Endothelial cell of umbilical vein (primary cell): ENCODE data around the gene CD163. TPM values are rescaled to one million over a fixed set of nuclear protein-coding genes. Genes with fewer than 3 reads are reported as not detected.

Experiments
- BruUV-seq: library from RNA; stranded (reverse); fragments of 400-500 nt; replicated peaks from 2 replicates; lab custom pipeline; 2021; lab: Mats Ljungman, UMichigan
- CTCF ChIA-PET: fragments of 300-600, 350-600 bp; sonication (Branson Sonifier 250); formaldehyde crosslinking; loops from one replicate; lab custom pipeline; 2021; ENCODE audit warnings: antibody characterized with exemption, inconsistent platforms; lab: Charles Lee
- POLR2A ChIA-PET: fragments of 300-600, 350-600 bp; sonication (Branson Sonifier 250); formaldehyde crosslinking; loops from one replicate; lab custom pipeline; 2021; ENCODE audit warnings: antibody characterized with exemption, inconsistent platforms; lab: Charles Lee
- DNase-seq: peaks from one replicate; pipeline ENCODE4 v3.0.0-alpha.2; 2011; ENCODE audit warnings: low read depth, low spot score
- FAIRE-seq: peaks from 2 replicates; lab custom pipeline; 2011; peaks lifted over from hg19 to GRCh38; lab: Jason Lieb, UNC
- H2AFZ ChIP-seq: 2 replicates; pipeline ENCODE4 v1.6.0; 2012; ENCODE audit warnings: low read depth, low read length, control low read depth, inconsistent platforms
- H3K27ac ChIP-seq: 2 replicates; pipeline ENCODE4 v1.5.1; 2011; ENCODE audit warnings: low read depth, mild to moderate bottlenecking, control low read depth, low read length, moderate library complexity; ENCODE audit not compliant: insufficient read depth
- H3K27me3 ChIP-seq, 2 experiments: 2 replicates each; pipeline versions ENCODE4 v1.6.0 to v1.6.1; 2011; ENCODE audit warnings: low read length in 2 of 2, mixed read lengths in 1 of 2; ENCODE audit not compliant: control insufficient read depth in 2 of 2, insufficient read depth in 2 of 2
- H3K36me3 ChIP-seq, 2 experiments: 2 replicates in 1 of 2; 3 replicates in 1 of 2; pipeline ENCODE4 v1.5.1; 2011; ENCODE audit warnings: low read length in 2 of 2, mild to moderate bottlenecking in 1 of 2, moderate library complexity in 1 of 2; ENCODE audit not compliant: control insufficient read depth in 2 of 2, insufficient read depth in 2 of 2; ENCODE audit errors: extremely low read depth in 1 of 2
- H3K4me1 ChIP-seq: 3 replicates; pipeline ENCODE4 v1.5.1; 2011; ENCODE audit warnings: mild to moderate bottlenecking, low read length; ENCODE audit not compliant: control insufficient read depth, insufficient read depth; ENCODE audit errors: extremely low read depth
- H3K4me2 ChIP-seq: 2 replicates; pipeline ENCODE4 v1.6.1; 2011; ENCODE audit warnings: low read length, control low read depth, mixed read lengths; ENCODE audit not compliant: insufficient read depth
- H3K4me3 ChIP-seq, 3 experiments: fragments of 200-600 bp in 1 of 3; sonication (generic), shearing (Covaris generic) in 1 of 3; replicated peaks in 1 of 3; 2 replicates each; pipeline ENCODE4 v1.5.1; 2011 to 2016; ENCODE audit warnings: control low read depth in 3 of 3, low read length in 3 of 3, mild to moderate bottlenecking in 2 of 3, inconsistent platforms in 1 of 3, low read depth in 1 of 3, moderate library complexity in 1 of 3; ENCODE audit not compliant: insufficient read depth in 1 of 3
- H3K79me2 ChIP-seq: 2 replicates; pipeline ENCODE4 v1.6.0; 2012; ENCODE audit warnings: low read length, inconsistent platforms; ENCODE audit not compliant: control insufficient read depth, insufficient read depth
- H3K9ac ChIP-seq: replicated peaks from 2 replicates; pipeline ENCODE3; 2011; ENCODE audit warnings: low read length, control low read depth; ENCODE audit not compliant: insufficient read depth; ENCODE audit errors: extremely low read depth
- H3K9me1 ChIP-seq: replicated peaks from 3 replicates; pipeline ENCODE4 v1.6.0; 2011; ENCODE audit warnings: mild to moderate bottlenecking, low read length; ENCODE audit not compliant: control insufficient read depth, insufficient read depth; ENCODE audit errors: extremely low read depth
- H3K9me3 ChIP-seq: replicated peaks from 2 replicates; pipeline ENCODE4 v1.5.1; 2012; ENCODE audit warnings: low read length, inconsistent platforms; ENCODE audit not compliant: control insufficient read depth, insufficient read depth
- H4K20me1 ChIP-seq: replicated peaks from 2 replicates; pipeline ENCODE3; 2011; ENCODE audit warnings: mild to moderate bottlenecking, low read length; ENCODE audit not compliant: control insufficient read depth, insufficient read depth; ENCODE audit errors: extremely low read depth
- CTCF ChIP-seq, 2 donors: IDR thresholded peaks; 1 replicate in 1 of 2; 2 replicates in 1 of 2; pipeline ENCODE4 v1.5.1; 2011; ENCODE audit warnings: low read length in 2 of 2, mild to moderate bottlenecking in 2 of 2, moderate library complexity in 2 of 2, control low read depth in 1 of 2, inconsistent platforms in 1 of 2, low read depth in 1 of 2; ENCODE audit not compliant: insufficient read depth in 1 of 2; ENCODE audit errors: extremely low read depth in 1 of 2
- EZH2 ChIP-seq: IDR thresholded peaks from 2 replicates; pipeline ENCODE4 v1.6.1; 2012; ENCODE audit warnings: borderline replicate concordance, low read depth, mild to moderate bottlenecking, moderate library complexity, low read length, inconsistent platforms; ENCODE audit not compliant: severe bottlenecking
- FOS ChIP-seq: IDR thresholded peaks from 2 replicates; pipeline ENCODE4 v1.6.1; 2011; ENCODE audit warnings: mild to moderate bottlenecking, low read length, moderate library complexity, borderline replicate concordance; ENCODE audit not compliant: insufficient read depth
- GATA2 ChIP-seq: IDR thresholded peaks from 2 replicates; pipeline ENCODE4 v1.7.0; 2011; ENCODE audit warnings: low read depth, mild to moderate bottlenecking, moderate library complexity, mixed read lengths, low read length; ENCODE audit not compliant: insufficient read length, insufficient read depth
- JUN ChIP-seq: IDR thresholded peaks from 2 replicates; pipeline ENCODE4 v1.6.1; 2011; ENCODE audit warnings: borderline replicate concordance, low read depth; ENCODE audit not compliant: insufficient read length, insufficient read depth
- MAX ChIP-seq: IDR thresholded peaks from 2 replicates; pipeline ENCODE4 v1.6.1; 2011; ENCODE audit not compliant: insufficient read depth, insufficient read length
- MYC ChIP-seq: IDR thresholded peaks from one replicate; pipeline ENCODE4 v1.6.1; 2011; ENCODE audit warnings: mild to moderate bottlenecking, low read depth, low read length
- POLR2A ChIP-seq: IDR thresholded peaks from 2 replicates; pipeline ENCODE4 v1.6.1; 2012; ENCODE audit warnings: low read depth, mild to moderate bottlenecking, control low read depth, low read length
- POLR2AphosphoS5 ChIP-seq: IDR thresholded peaks from 2 replicates; pipeline ENCODE4 v1.6.1; 2012; ENCODE audit warnings: low read depth, mild to moderate bottlenecking, control low read depth, low read length, moderate library complexity; ENCODE audit not compliant: insufficient read depth
- dilution Hi-C: fragments of 300-500 bp; cut with MboI; formaldehyde crosslinking; loops from one replicate; pipeline ENCODE4 v1.15.0; 2019; ENCODE audit warnings: low sequenced_read_pairs; ENCODE audit not compliant: extremely low pct_ligation_motif_present
- intact Hi-C: fragments of 100-400 bp; cut with micrococcal nuclease; formaldehyde crosslinking; loops from one replicate; pipeline ENCODE4 v1.10.0; 2022
- polyA plus RNA-seq, 4 experiments: library from polyadenylated mRNA; depleted of rRNA in 3 of 4; stranded (reverse) in 3 of 4; unstranded in 1 of 4; fragments of >200 nt; gene quantifications; 2 replicates each; pipeline versions ENCODE4 v1.2.1 to v1.2.3, GENCODE V29; 2011 to 2012; ENCODE audit warnings: missing spikeins in 1 of 4
- total RNA-seq: library from RNA; stranded (reverse); gene quantifications from 2 replicates; pipeline ENCODE4 v1.2.3, GENCODE V29; 2021

CD163 gene
- total and polyA plus RNA-seq, 2 donors (not counting 3 experiments of a cell fraction or from before 2014, with no cell fraction given): not detected

GRCh38 chr12:7444076-7444475, 59.5 kb downstream of the CD163 start, which contains the start of gene CD163L1:
Gene CD163L1 (minus strand): TSS chr12:7444153. CDS start chr12:7444127, 26 bp downstream.
- Histone ChIP-seq H3K9me1 (no peaks in the 10 kb centered on the region), H3K9ac (peak within 1 kb of the TSS; percentile 9), H3K27ac (no peak within 1 kb of the TSS), H3K4me3 (no peak within 1 kb of the TSS), H2AFZ (peak within 1 kb of the TSS; percentile 76), H4K20me1 (no peaks in the 10 kb centered on the region), H3K79me2 (no peaks in the 10 kb centered on the region), H3K9me3 (no peaks in the 10 kb centered on the region), H3K36me3 (no peaks in the 10 kb centered on the region), H3K4me1 (peaks cover 6% of the 10 kb centered on the region), H3K27me3 (peaks cover 0 to 3% of the 10 kb centered on the region in 2 experiments), H3K4me2 (peak within 1 kb of the TSS; percentile 58)
- ChIA-PET CTCF (interaction anchor here (1.3 kb wide), 1 partner anchor 9 kb away, joined by 3 read pairs; no protein-coding TSS in a partner anchor), POLR2A (no interaction called here)
- no peak for TF ChIP-seq JUN
- BruUV-seq: no TSS peak
- DNase-seq (peak; percentile 56), FAIRE-seq (peak; percentile 55)
- intact Hi-C loops: loop anchor here (5.0 kb wide), 1 partner anchor 227 kb away; no protein-coding TSS in a partner anchor
- dilution Hi-C loops: no loop called here

- dilution Hi-C loops (no loop called here), intact Hi-C loops (loop anchor here (5.0 kb wide), 1 partner anchor 224 kb away; no protein-coding TSS in a partner anchor)
- no peaks in the 10 kb centered on the region for H3K79me2 ChIP-seq
- no peak overlapping the region for H3K9ac ChIP-seq
- no peak overlapping the region for H3K4me2 ChIP-seq
- FAIRE-seq: no peak
- no peaks in the 10 kb centered on the region for H3K9me1 ChIP-seq
- H3K27me3 ChIP-seq: no peaks in the 10 kb centered on the region
- no peak overlapping the region for H2AFZ ChIP-seq
- H3K27ac ChIP-seq: no peak overlapping the region
- no peaks in the 10 kb centered on the region for H4K20me1 ChIP-seq
- ChIA-PET POLR2A (no interaction called here), CTCF (interaction anchor here (0.7 to 1.4 kb wide), 2 partner anchors 8 to 14 kb away, joined by 3 to 5 read pairs; no protein-coding TSS in a partner anchor)
- no peaks in the 10 kb centered on the region for H3K36me3 ChIP-seq
- H3K4me1 ChIP-seq: peaks cover 6% of the 10 kb centered on the region
- no peak for TF ChIP-seq FOS
- TF ChIP-seq POLR2A: no peak
- TF ChIP-seq POLR2AphosphoS5: no peak
- no peak for TF ChIP-seq MAX
- TF ChIP-seq EZH2: no peak
- no peak for TF ChIP-seq GATA2
- no peak for TF ChIP-seq JUN
- no peak for TF ChIP-seq MYC
- TF ChIP-seq CTCF (IDR thresholded peaks at IDR 0.05; ENCODE audit: extremely low read depth in 1 of 2, insufficient read depth in 1 of 2, low read depth in 1 of 2, low read length in 2 of 2): no peak
- no peaks in the 10 kb centered on the region for H3K9me3 ChIP-seq
- no peak for DNase-seq
- BruUV-seq: no TSS peak
- no peak overlapping the region for H3K4me3 ChIP-seq
Observed at GRCh38 chr12:7441216-7441615, 62.4 kb downstream of the CD163 start.
